Breast epithelium (tissue), 4 donors: ENCODE measurements around the gene LAMC1. TPM values are rescaled to one million over a fixed set of nuclear protein-coding genes. Genes with fewer than 3 reads are reported as not detected.

Experiments used
- DNase-seq, 2 donors: peaks; one replicate each; pipeline ENCODE4 v3.0.0-alpha.2; 2019; ENCODE audit warnings: low spot score in 2 of 2
- H3K27ac ChIP-seq, 2 donors: fragments of 200-600 bp; sonication (generic) in 1 of 2; one replicate each; pipeline ENCODE4 v1.5.1; 2016 to 2019; ENCODE audit warnings: mild to moderate bottlenecking in 1 of 2
- H3K27me3 ChIP-seq, 2 donors: fragments of 200-600 bp; sonication (generic) in 1 of 2; one replicate each; pipeline versions ENCODE4 v1.5.1 to v1.6.0; 2017 to 2019; ENCODE audit warnings: control low read depth in 1 of 2, mild to moderate bottlenecking in 1 of 2
- H3K36me3 ChIP-seq: fragments of 200-600 bp; one replicate; pipeline ENCODE4 v1.5.1; 2019
- H3K4me1 ChIP-seq, 2 donors: fragments of 200-600 bp; sonication (generic); one replicate each; pipeline ENCODE4 v1.5.1; 2016 to 2019; ENCODE audit warnings: control low read depth in 1 of 2
- H3K4me3 ChIP-seq, 3 donors: fragments of 200-600 bp; sonication (generic); 1 replicate in 2 of 3; 2 replicates in 1 of 3; pipeline ENCODE4 v1.5.1; 2016 to 2019; ENCODE audit warnings: mild to moderate bottlenecking in 3 of 3, moderate library complexity in 2 of 3
- H3K9me3 ChIP-seq, 2 donors: fragments of 200-600 bp; sonication (generic) in 1 of 2; one replicate each; pipeline ENCODE4 v1.5.1; 2016 to 2019; ENCODE audit warnings: control low read depth in 1 of 2
- CTCF ChIP-seq, 3 donors: fragments of 450-650 bp; IDR thresholded peaks; one replicate each; pipeline ENCODE4 v1.5.1; 2016 to 2017; ENCODE audit warnings: antibody characterized with exemption in 3 of 3, mild to moderate bottlenecking in 3 of 3, moderate library complexity in 3 of 3
- POLR2A ChIP-seq: fragments of 450-650 bp; IDR thresholded peaks from one replicate; pipeline ENCODE4 v1.6.1; 2016; ENCODE audit warnings: antibody characterized with exemption, mild to moderate bottlenecking, moderate library complexity
- POLR2AphosphoS5 ChIP-seq, 3 donors: sonication (generic); formaldehyde crosslinking; IDR thresholded peaks; one replicate each; pipeline ENCODE4 v1.6.1; 2017; ENCODE audit warnings: antibody characterized with exemption in 3 of 3
- intact Hi-C: fragments of 100-400 bp; cut with DNase I; formaldehyde crosslinking; loops from one replicate; pipeline ENCODE4 v1.15.1; 2023; ENCODE audit warnings: low total_unique reads
- total RNA-seq, 3 donors: library from RNA; depleted of rRNA; stranded (reverse); fragments of >200 nt; gene quantifications; one replicate each; pipeline ENCODE4 v1.1.0, GENCODE V29; 2016

Gene LAMC1
- total RNA-seq, 3 donors from 2014 or later: 125 to 679 (median 249) TPM

GRCh38 chr1:183090391-183091006 is 67.3 kb downstream of the LAMC1 start:
- intact Hi-C loops: no loop called here
- H3K36me3 ChIP-seq: no peaks in the 10 kb centered on the region
- TF ChIP-seq POLR2AphosphoS5 (IDR thresholded peaks at IDR 0.05) (peak in 1 of 3 donors; percentile 50), POLR2A (no peak), CTCF (IDR thresholded peaks at IDR 0.05) (no peak)
- H3K9me3 ChIP-seq: no peaks in the 10 kb centered on the region
- H3K27me3 ChIP-seq: no peaks in the 10 kb centered on the region
- no peak overlapping the region for H3K4me3 ChIP-seq
- no peaks in the 10 kb centered on the region for H3K4me1 ChIP-seq
- no peak for DNase-seq
- peak overlapping the region; percentile 15 for H3K27ac ChIP-seq

- Histone ChIP-seq H3K4me3 (no peak overlapping the region), H3K36me3 (no peaks in the 10 kb centered on the region), H3K4me1 (no peaks in the 10 kb centered on the region), H3K27ac (no peak overlapping the region), H3K9me3 (no peaks in the 10 kb centered on the region), H3K27me3 (no peaks in the 10 kb centered on the region)
- intact Hi-C loops: no loop called here
- TF ChIP-seq CTCF (IDR thresholded peaks at IDR 0.05) (no peak), POLR2AphosphoS5 (IDR thresholded peaks at IDR 0.05) (no peak), POLR2A (no peak)
- DNase-seq: no peak
These were observed 68.0 kb downstream of the LAMC1 start for GRCh38 chr1:183091181-183091580.

GRCh38 chr1:183092350-183092749 is 69.1 kb downstream of the LAMC1 start:
- H3K9me3 ChIP-seq: no peaks in the 10 kb centered on the region
- H3K36me3 ChIP-seq: no peaks in the 10 kb centered on the region
- H3K27ac ChIP-seq: no peak overlapping the region
- no peak overlapping the region for H3K4me3 ChIP-seq
- TF ChIP-seq POLR2AphosphoS5 (IDR thresholded peaks at IDR 0.05) (no peak), POLR2A (no peak), CTCF (IDR thresholded peaks at IDR 0.05) (no peak)
- H3K4me1 ChIP-seq: no peaks in the 10 kb centered on the region
- intact Hi-C loops: no loop called here
- no peak for DNase-seq
- H3K27me3 ChIP-seq: no peaks in the 10 kb centered on the region

GRCh38 chr1:183093066-183093668 is 69.9 kb downstream of the LAMC1 start:
- no peak for DNase-seq
- no peaks in the 10 kb centered on the region for H3K27me3 ChIP-seq
- H3K9me3 ChIP-seq: no peaks in the 10 kb centered on the region
- H3K36me3 ChIP-seq: no peaks in the 10 kb centered on the region
- no peak overlapping the region for H3K27ac ChIP-seq
- H3K4me1 ChIP-seq: no peaks in the 10 kb centered on the region
- no peak for TF ChIP-seq POLR2AphosphoS5 (IDR thresholded peaks at IDR 0.05)
- no peak for TF ChIP-seq POLR2A
- TF ChIP-seq CTCF (IDR thresholded peaks at IDR 0.05): no peak
- intact Hi-C loops: no loop called here
- H3K4me3 ChIP-seq: no peak overlapping the region

- H3K27ac ChIP-seq: no peak overlapping the region
- intact Hi-C loops: no loop called here
These were observed 70.6 kb downstream of the LAMC1 start for GRCh38 chr1:183093786-183094298.

More at GRCh38 chr1:183093786-183094298, 70.6 kb downstream of the LAMC1 start:
- TF ChIP-seq POLR2AphosphoS5 (IDR thresholded peaks at IDR 0.05): peak in 1 of 3 donors; percentile 38
- no peak for TF ChIP-seq CTCF (IDR thresholded peaks at IDR 0.05)
- H3K4me3 ChIP-seq: no peak overlapping the region
- no peaks in the 10 kb centered on the region for H3K4me1 ChIP-seq
- H3K9me3 ChIP-seq: no peaks in the 10 kb centered on the region
- no peaks in the 10 kb centered on the region for H3K36me3 ChIP-seq
- no peaks in the 10 kb centered on the region for H3K27me3 ChIP-seq
- peak; percentile 54 to 68 for DNase-seq
